K562 (cell line): ENCODE results near the gene TMBIM4. TPM values are rescaled to one million over a fixed set of nuclear protein-coding genes. Genes with fewer than 3 reads are reported as not detected.

ENCODE experiments used
- ATAC-seq: fragments of 200-7000 bp; cut with Tn5 transposase; 3 replicates; pipeline ENCODE4 v1.9.1; 2020; ENCODE audit warnings: moderate library complexity
- BruUV-seq: library from RNA; stranded (reverse); fragments of 400-500 nt; replicated peaks from 2 replicates; lab custom pipeline; 2021; lab: Mats Ljungman, UMichigan
- CTCF ChIA-PET: fragments of 300-600 bp; formaldehyde crosslinking; extraction: SDS; loops from one replicate; lab custom pipeline; 2021; ENCODE audit warnings: low intra/inter-chr PET ratio; lab: Yijun Ruan, JAX
- POLR2A ChIA-PET: fragments of 300-600, 350-650 bp; sonication (Branson Sonifier 250); formaldehyde crosslinking; extraction: SDS; loops from one replicate; lab custom pipeline; 2021; ENCODE audit warnings: antibody characterized with exemption, inconsistent platforms; lab: Yijun Ruan, JAX
- DNase-seq, 4 experiments: peaks; one replicate each; pipeline versions ENCODE4 v3.0.0 to v3.0.0-alpha.2; 2011 to 2018; ENCODE audit warnings: low spot score in 3 of 4, mixed read lengths in 3 of 4; ENCODE audit errors: extremely low read depth in 1 of 4
- FAIRE-seq: peaks from 2 replicates; lab custom pipeline; 2011; peaks lifted over from hg19 to GRCh38; lab: Jason Lieb, UNC
- H2AFZ ChIP-seq: 2 replicates; pipeline ENCODE4 v1.6.0; 2011; ENCODE audit warnings: low read depth, low read length, control low read depth, inconsistent platforms
- H3K27ac ChIP-seq: fragments of 200-600 bp; 3 replicates; pipeline ENCODE4 v1.8.0; 2011; ENCODE audit warnings: low read depth, mild to moderate bottlenecking, control low read depth, inconsistent platforms, low read length, moderate library complexity, mixed read lengths; ENCODE audit errors: extremely low read depth
- H3K27me3 ChIP-seq, 2 experiments: fragments of 300-600 bp in 1 of 2; 2 replicates in 1 of 2; 3 replicates in 1 of 2; pipeline versions ENCODE4 v1.6.0 to v1.8.0; 2011; ENCODE audit warnings: inconsistent platforms in 2 of 2, low read length in 2 of 2, mild to moderate bottlenecking in 1 of 2, mixed read lengths in 1 of 2, moderate library complexity in 1 of 2; ENCODE audit not compliant: control insufficient read depth in 2 of 2, insufficient read depth in 2 of 2
- H3K36me3 ChIP-seq: fragments of 300-600 bp; 3 replicates; pipeline ENCODE4 v1.8.0; 2011; ENCODE audit warnings: mild to moderate bottlenecking, low read length, inconsistent platforms; ENCODE audit not compliant: control insufficient read depth, insufficient read depth
- H3K4me1 ChIP-seq, 2 experiments: fragments of 200-600 bp in 1 of 2; replicated peaks in 1 of 2; 2 replicates in 1 of 2; 3 replicates in 1 of 2; pipeline versions ENCODE4 v1.5.1 to v1.8.0; 2011; ENCODE audit warnings: inconsistent platforms in 2 of 2, low read length in 2 of 2, mild to moderate bottlenecking in 1 of 2, mixed read lengths in 1 of 2, moderate library complexity in 1 of 2; ENCODE audit not compliant: control insufficient read depth in 2 of 2, insufficient read depth in 2 of 2
- H3K4me2 ChIP-seq: 2 replicates; pipeline ENCODE4 v1.6.1; 2011; ENCODE audit warnings: low read length, control low read depth, inconsistent platforms, mixed read lengths; ENCODE audit not compliant: insufficient read depth
- H3K4me3 ChIP-seq: fragments of 200-600 bp; sonication (generic), shearing (Covaris generic); 2 replicates; pipeline ENCODE4 v1.5.1; 2016; ENCODE audit warnings: control low read depth, inconsistent platforms
- H3K79me2 ChIP-seq: fragments of 200-600 bp; 3 replicates; pipeline ENCODE4 v1.8.0; 2011; ENCODE audit warnings: low read length, inconsistent platforms; ENCODE audit not compliant: control insufficient read depth, insufficient read depth
- H3K9ac ChIP-seq, 2 experiments: 2 replicates each; pipeline versions ENCODE4 v1.6.0 to v1.6.1; 2011; ENCODE audit warnings: low read depth in 2 of 2, low read length in 2 of 2, control low read depth in 1 of 2, inconsistent platforms in 1 of 2, mild to moderate bottlenecking in 1 of 2, mixed read lengths in 1 of 2; ENCODE audit not compliant: insufficient read depth in 1 of 2
- H3K9me1 ChIP-seq: one replicate; pipeline ENCODE4 v1.6.0; 2011; ENCODE audit warnings: inconsistent platforms, mild to moderate bottlenecking, low read length, moderate library complexity; ENCODE audit not compliant: control insufficient read depth, insufficient read depth
- H3K9me3 ChIP-seq: replicated peaks from 2 replicates; pipeline ENCODE4 v1.5.1; 2011; ENCODE audit warnings: low read depth, low read length, inconsistent platforms; ENCODE audit not compliant: control insufficient read depth, insufficient read depth
- H4K20me1 ChIP-seq: replicated peaks from 2 replicates; pipeline ENCODE4 v1.6.1; 2011; ENCODE audit warnings: low read length, inconsistent platforms, mixed read lengths; ENCODE audit not compliant: control insufficient read depth, insufficient read depth
- CBFA2T3 ChIP-seq: fragments of 450-650 bp; IDR thresholded peaks from 2 replicates; pipeline ENCODE4 v1.6.1; 2017
- ELF1 ChIP-seq: fragments of 200-800 bp; sonication (Bioruptor generic); IDR thresholded peaks from 2 replicates; pipeline ENCODE4 v1.6.1; 2016; ENCODE audit warnings: missing genetic modification characterization, missing compliant biosample characterization
- KAT7 ChIP-seq: sonication (generic); formaldehyde crosslinking; IDR thresholded peaks from 2 replicates; pipeline ENCODE4 v1.8.0; 2022; ENCODE audit warnings: missing genetic modification reagents, mild to moderate bottlenecking, borderline replicate concordance
- KLF6 ChIP-seq: fragments of 250-450 bp; sonication (Bioruptor Pico); IDR thresholded peaks from 2 replicates; pipeline ENCODE4 v1.4.0; 2020; ENCODE audit warnings: mild to moderate bottlenecking, moderate library complexity, borderline replicate concordance
- MCM5 ChIP-seq: fragments of 450-650 bp; IDR thresholded peaks from 2 replicates; pipeline ENCODE4 v1.6.1; 2016; ENCODE audit warnings: low read depth
- NR3C1 ChIP-seq: sonication (generic); formaldehyde crosslinking; IDR thresholded peaks from 2 replicates; pipeline ENCODE4 v1.8.1; 2022; ENCODE audit warnings: missing genetic modification reagents
- NRF1 ChIP-seq, 2 experiments: fragments of 450-650 bp; IDR thresholded peaks in 1 of 2; conservative IDR thresholded peaks in 1 of 2; 2 replicates each; pipeline ENCODE4 v1.6.1; 2014; ENCODE audit warnings: mild to moderate bottlenecking in 2 of 2
- PHF20 ChIP-seq: fragments of 450-650 bp; IDR thresholded peaks from 2 replicates; pipeline ENCODE4 v1.6.1; 2018; ENCODE audit not compliant: partially characterized antibody
- TFAP4 ChIP-seq: sonication (generic); formaldehyde crosslinking; IDR thresholded peaks from 2 replicates; pipeline ENCODE4 v1.8.0; 2022; ENCODE audit warnings: missing genetic modification reagents, mild to moderate bottlenecking, moderate library complexity, borderline replicate concordance
- THRA ChIP-seq: fragments of 450-650 bp; IDR thresholded peaks from 2 replicates; pipeline ENCODE4 v1.6.1; 2017; ENCODE audit warnings: mild to moderate bottlenecking, moderate library complexity
- ZBTB5 ChIP-seq: fragments of 450-650 bp; IDR thresholded peaks from 2 replicates; pipeline ENCODE4 v1.6.1; 2017; ENCODE audit warnings: antibody characterized with exemption
- ZHX1 ChIP-seq: fragments of 150-350 bp; conservative IDR thresholded peaks from 2 replicates; pipeline ENCODE4 v1.6.1; 2014; ENCODE audit warnings: low read length
- ZNF23 ChIP-seq: fragments of 250-450 bp; sonication (Bioruptor Pico); IDR thresholded peaks from 2 replicates; pipeline ENCODE4 v1.4.0; 2020; ENCODE audit warnings: mild to moderate bottlenecking
- ZNF699 ChIP-seq: fragments of 250-450 bp; sonication (Bioruptor Pico); IDR thresholded peaks from 2 replicates; pipeline ENCODE4 v1.8.0; 2021; ENCODE audit warnings: mild to moderate bottlenecking, moderate library complexity; ENCODE audit not compliant: insufficient replicate concordance
- WGBS: fragments of 100-300 bp; shearing (Covaris generic); methylation state at CpG from one replicate; pipeline ENCODE4 v1.1.6; 2016; ENCODE audit warnings: low coverage, mixed read lengths; ENCODE audit not compliant: insufficient coverage; ENCODE audit errors: missing lambda C conversion rate; 5-methylcytosine and 5-hydroxymethylcytosine counted together
- in situ Hi-C: fragments of 300-500 bp; cut with MboI; formaldehyde crosslinking; loops from 4 replicates; pipeline ENCODE4 v1.15.0; 2018; ENCODE audit warnings: inconsistent platforms, mixed read lengths
- intact Hi-C: fragments of 100-400 bp; cut with micrococcal nuclease; formaldehyde crosslinking; loops from 2 replicates; pipeline ENCODE4 v1.14.2; 2022
- polyA plus RNA-seq, 8 experiments: library from polyadenylated mRNA; depleted of rRNA in 4 of 8; stranded (reverse) in 5 of 8; unstranded in 3 of 8; fragments of >200 nt; fragmentation: Nextera tagmentation in 2 of 8; fragmentation: Illumina TruSeq in 1 of 8; extraction: Ambion mirVana in 2 of 8; extraction: Trizol in 1 of 8; gene quantifications; 2 replicates each; pipeline versions ENCODE4 v1.2.1 to v1.2.3, GENCODE V29; 2011 to 2014; ENCODE audit warnings: inconsistent platforms in 1 of 8, missing spikeins in 1 of 8
- total RNA-seq, 7 experiments: library from RNA; depleted of rRNA in 6 of 7; stranded (reverse); fragments of >200 nt in 6 of 7; fragmentation: Illumina TruSeq in 2 of 7; extraction: Trizol in 2 of 7; gene quantifications; 2 replicates each; pipeline versions ENCODE4 v1.2.1 to v1.2.3, GENCODE V29; 2011 to 2021; ENCODE audit warnings: low replicate concordance in 1 of 7

Gene TMBIM4
- total and polyA plus RNA-seq, 9 of the 15 experiments (the other 6 are each of a cell fraction or from before 2014, with no cell fraction given), result 18.6 to 272 (median 50.0) TPM

- H3K4me1 ChIP-seq, result peaks cover 4 to 6% of the 10 kb centered on the region in 2 experiments; a peak in 2 of 5 replicates
- H3K9ac ChIP-seq, result peak within 1 kb of the TSS; percentile 86 to 96
- ChIA-PET POLR2A (interaction anchor here (0.5 to 2.1 kb wide), 14 partner anchors 9 to 1295 kb away, joined by 3 to 9 read pairs (median 4); no protein-coding TSS in a partner anchor), CTCF (no interaction called here)
- H3K79me2 ChIP-seq, result peaks cover 61% of the 10 kb centered on the region
- H4K20me1 ChIP-seq, result no peaks in the 10 kb centered on the region
- peak within 1 kb of the TSS; percentile 85 for H3K27ac ChIP-seq
- no peaks in the 10 kb centered on the region for H3K9me3 ChIP-seq
- H3K27me3 ChIP-seq, result no peaks in the 10 kb centered on the region
- peak within 1 kb of the TSS; percentile 98 for H3K4me2 ChIP-seq
- WGBS, result under 1% methylated on average over 49 of the region's 49 CpGs
- peak within 1 kb of the TSS; percentile 92 for H3K4me3 ChIP-seq
- in situ Hi-C loops, result no loop called here
- H3K36me3 ChIP-seq, result peaks cover 36% of the 10 kb centered on the region
- BruUV-seq, result TSS peak; percentile 76
- intact Hi-C loops, result loop anchor here (2.0 kb wide), 1 partner anchor 38 kb away; the partner anchor contains the start of gene TMBIM4
- FAIRE-seq (peak; percentile 90), ATAC-seq (peak; percentile 98), DNase-seq (peak; percentile 84 to 94 (median 88))
- no peaks in the 10 kb centered on the region for H3K9me1 ChIP-seq
- peak within 1 kb of the TSS; percentile 96 for H2AFZ ChIP-seq
- TF ChIP-seq KAT7 (CRISPR knock-in tag), result no peak
- TF ChIP-seq NR3C1 (CRISPR knock-in tag), result no peak
- peak; percentile 66; the same call in 1 of the 2 replicates for TF ChIP-seq TFAP4 (CRISPR knock-in tag)
- no peak for TF ChIP-seq ZBTB5
- no peak for TF ChIP-seq KLF6 (CRISPR knock-in tag)
- TF ChIP-seq ZNF699, result no peak
- peak in 1 of 2 experiments; percentile 28; a peak in 1 of 4 replicates for TF ChIP-seq NRF1 (conservative IDR thresholded peaks at IDR 0.05 in 1 of 2, IDR thresholded peaks at IDR 0.05 in 1 of 2)
- no peak for TF ChIP-seq ZNF23 (CRISPR knock-in tag)
- TF ChIP-seq THRA, result no peak
- TF ChIP-seq PHF20, result peak; percentile 96
- no peak for TF ChIP-seq MCM5
- no peak for TF ChIP-seq ZHX1
- no peak for TF ChIP-seq CBFA2T3
- peak; percentile 98 for TF ChIP-seq ELF1 (tag)
Measured at GRCh38 chr12:66130267-66131066, 39.3 kb downstream of the TMBIM4 start, which contains the start of gene LLPH. LLPH (minus strand) TSS chr12:66130750; CDS start chr12:66129106, 1,644 bp downstream.
